ENCODE data around the gene CAMTA2. TPM values are rescaled to one million over a fixed set of nuclear protein-coding genes. Genes with fewer than 3 reads are reported as not detected.

CAMTA2 gene
- total and polyA plus RNA-seq, 5 donors: 35.3 to 44.4 (median 40.8) TPM

GRCh38 chr17:4999430-5000093 lies 12.1 kb upstream of the CAMTA2 start:
- Histone ChIP-seq H3K4me1 (ENCODE audit: control insufficient read depth, insufficient read depth, low read length) (no peaks in the 10 kb centered on the region), H3K4me3 (ENCODE audit: low read length) (peak overlapping the region; percentile 89), H3K27me3 (ENCODE audit: control insufficient read depth, insufficient read depth) (no peaks in the 10 kb centered on the region), H3K27ac (ENCODE audit: low read length) (peak overlapping the region; percentile 94), H3K9me3 (ENCODE audit: control insufficient read depth, low read length) (no peaks in the 10 kb centered on the region)
- 47% methylated on average over 12 of the region's 12 CpGs for WGBS
- intact Hi-C loops (cut with DNase I): no loop called here
- DNase-seq: peak in 1 of 3 donors; percentile 50
- ATAC-seq: peak in 1 of 2 donors; percentile 1

GRCh38 chr17:4998732-4999429 lies 11.4 kb upstream of the CAMTA2 start:
- intact Hi-C loops (cut with DNase I): no loop called here
- peak in 1 of 3 donors; percentile 68 for DNase-seq
- Histone ChIP-seq H3K27me3 (ENCODE audit: control insufficient read depth, insufficient read depth) (no peaks in the 10 kb centered on the region), H3K4me1 (ENCODE audit: control insufficient read depth, insufficient read depth, low read length) (no peaks in the 10 kb centered on the region), H3K4me3 (ENCODE audit: low read length) (peak overlapping the region; percentile 89), H3K9me3 (ENCODE audit: control insufficient read depth, low read length) (no peaks in the 10 kb centered on the region), H3K27ac (ENCODE audit: low read length) (peak overlapping the region; percentile 94)
- ATAC-seq: peak; percentile 0 to 2
- 14% methylated on average over 14 of the region's 14 CpGs for WGBS

GRCh38 chr17:4998027-4998731 lies 10.7 kb upstream of the CAMTA2 start:
- no peaks in the 10 kb centered on the region for H3K27me3 ChIP-seq (ENCODE audit: control insufficient read depth, insufficient read depth)
- DNase-seq (peak; percentile 66 to 86 (median 86)), ATAC-seq (peak; percentile 3 to 12)
- peak overlapping the region; percentile 89 for H3K4me3 ChIP-seq (ENCODE audit: low read length)
- no peaks in the 10 kb centered on the region for H3K4me1 ChIP-seq (ENCODE audit: control insufficient read depth, insufficient read depth, low read length)
- H3K27ac ChIP-seq (ENCODE audit: low read length): peak overlapping the region; percentile 94
- no peaks in the 10 kb centered on the region for H3K9me3 ChIP-seq (ENCODE audit: control insufficient read depth, low read length)
- intact Hi-C loops (cut with DNase I): no loop called here
- WGBS: under 1% methylated on average over 55 of the region's 55 CpGs

- no peaks in the 10 kb centered on the region for H3K4me1 ChIP-seq (ENCODE audit: control insufficient read depth, insufficient read depth, low read length)
- H3K4me3 ChIP-seq (ENCODE audit: low read length): peak within 1 kb of the TSS; percentile 89
- peak within 1 kb of the TSS; percentile 94 for H3K27ac ChIP-seq (ENCODE audit: low read length)
- WGBS: under 1% methylated on average over 93 of the region's 93 CpGs
- intact Hi-C loops (cut with DNase I): no loop called here
- peak; percentile 95 to 98 (median 98) for DNase-seq
- no peaks in the 10 kb centered on the region for H3K27me3 ChIP-seq (ENCODE audit: control insufficient read depth, insufficient read depth)
- H3K9me3 ChIP-seq (ENCODE audit: control insufficient read depth, low read length): no peaks in the 10 kb centered on the region
- peak; percentile 93 to 94 for ATAC-seq
Measured at GRCh38 chr17:4997302-4998026, 10.0 kb upstream of the CAMTA2 start, which contains the start of the genes INCA1 and KIF1C. INCA1 (minus strand) TSS chr17:4997522; CDS start chr17:4994437, 3,085 bp downstream. KIF1C (plus strand) TSS chr17:4997950; CDS start chr17:5000247, 2,297 bp downstream.

GRCh38 chr17:4994081-4994595 lies 6.7 kb upstream of the CAMTA2 start:
- Histone ChIP-seq H3K4me3 (ENCODE audit: low read length) (no peak overlapping the region), H3K27me3 (ENCODE audit: control insufficient read depth, insufficient read depth) (no peaks in the 10 kb centered on the region), H3K9me3 (ENCODE audit: control insufficient read depth, low read length) (no peaks in the 10 kb centered on the region), H3K27ac (ENCODE audit: low read length) (no peak overlapping the region), H3K4me1 (ENCODE audit: control insufficient read depth, insufficient read depth, low read length) (no peaks in the 10 kb centered on the region)
- WGBS: 84% methylated on average over 6 of the region's 6 CpGs
- ATAC-seq (no peak), DNase-seq (no peak)
- intact Hi-C loops (cut with DNase I): no loop called here

GRCh38 chr17:4987767-4988567 lies 492 bp upstream of the CAMTA2 start:
- H3K9me3 ChIP-seq (ENCODE audit: control insufficient read depth, low read length): no peaks in the 10 kb centered on the region
- peak overlapping the region; percentile 85 for H3K27ac ChIP-seq (ENCODE audit: low read length)
- WGBS: under 1% methylated on average over 30 of the region's 30 CpGs
- H3K4me3 ChIP-seq (ENCODE audit: low read length): peak overlapping the region; percentile 81
- no peaks in the 10 kb centered on the region for H3K27me3 ChIP-seq (ENCODE audit: control insufficient read depth, insufficient read depth)
- H3K4me1 ChIP-seq (ENCODE audit: control insufficient read depth, insufficient read depth, low read length): peaks cover 2% of the 10 kb centered on the region
- peak; percentile 9 to 23 for ATAC-seq
- peak; percentile 67 to 79 (median 71) for DNase-seq
- intact Hi-C loops (cut with DNase I): loop anchor here (5.0 to 10.0 kb wide), 4 partner anchors 53 to 81 kb away; partner anchors contain the start of gene GP1BA (in 1 of the 4)

- Histone ChIP-seq H3K4me3 (ENCODE audit: low read length) (peak overlapping the region; percentile 81), H3K4me1 (ENCODE audit: control insufficient read depth, insufficient read depth, low read length) (peaks cover 2% of the 10 kb centered on the region), H3K27ac (ENCODE audit: low read length) (peak overlapping the region; percentile 85), H3K27me3 (ENCODE audit: control insufficient read depth, insufficient read depth) (no peaks in the 10 kb centered on the region), H3K9me3 (ENCODE audit: control insufficient read depth, low read length) (no peaks in the 10 kb centered on the region)
- 37% methylated on average over 5 of the region's 5 CpGs for WGBS
- DNase-seq: peak in 2 of 3 donors; percentile 53 to 54
- peak; percentile 2 to 41 for ATAC-seq
- intact Hi-C loops (cut with DNase I): loop anchor here (5.0 to 10.0 kb wide), 4 partner anchors 52 to 79 kb away; partner anchors contain the start of gene GP1BA (in 1 of the 4)
Measured at GRCh38 chr17:4986403-4986802, 1.1 kb downstream of the CAMTA2 start.

GRCh38 chr17:4982305-4982704 lies 5.2 kb downstream of the CAMTA2 start:
- Histone ChIP-seq H3K27me3 (ENCODE audit: control insufficient read depth, insufficient read depth) (no peaks in the 10 kb centered on the region), H3K9me3 (ENCODE audit: control insufficient read depth, low read length) (no peaks in the 10 kb centered on the region), H3K27ac (ENCODE audit: low read length) (no peak overlapping the region), H3K4me1 (ENCODE audit: control insufficient read depth, insufficient read depth, low read length) (no peaks in the 10 kb centered on the region), H3K4me3 (ENCODE audit: low read length) (no peak overlapping the region)
- 65% methylated on average over 5 of the region's 5 CpGs for WGBS
- ATAC-seq (no peak), DNase-seq (no peak)
- intact Hi-C loops (cut with DNase I): loop anchor here in 3 of 4 donors (10.0 kb wide), 2 partner anchors 48 to 82 kb away; partner anchors contain the start of gene GP1BA (in 1 of the 3)

GRCh38 chr17:4980644-4981216 lies 6.7 kb downstream of the CAMTA2 start:
- H3K27me3 ChIP-seq (ENCODE audit: control insufficient read depth, insufficient read depth): no peaks in the 10 kb centered on the region
- ATAC-seq (peak; percentile 27 to 34), DNase-seq (peak in 1 of 3 donors; percentile 26)
- 40% methylated on average over 6 of the region's 6 CpGs for WGBS
- H3K27ac ChIP-seq (ENCODE audit: low read length): no peak overlapping the region
- no peak overlapping the region for H3K4me3 ChIP-seq (ENCODE audit: low read length)
- intact Hi-C loops (cut with DNase I): loop anchor here in 3 of 4 donors (10.0 kb wide), 2 partner anchors 46 to 84 kb away; partner anchors contain the start of gene GP1BA (in 1 of the 3)
- H3K9me3 ChIP-seq (ENCODE audit: control insufficient read depth, low read length): no peaks in the 10 kb centered on the region
- no peaks in the 10 kb centered on the region for H3K4me1 ChIP-seq (ENCODE audit: control insufficient read depth, insufficient read depth, low read length)

All from right cardiac atrium (tissue), 5 donors.